ENCODE measurements around the gene FZD10. TPM values are rescaled to one million over a fixed set of nuclear protein-coding genes. Genes with fewer than 3 reads are reported as not detected.

Gene FZD10
- total RNA-seq, 1 experiment from 2014 or later = not detected

DNA sequence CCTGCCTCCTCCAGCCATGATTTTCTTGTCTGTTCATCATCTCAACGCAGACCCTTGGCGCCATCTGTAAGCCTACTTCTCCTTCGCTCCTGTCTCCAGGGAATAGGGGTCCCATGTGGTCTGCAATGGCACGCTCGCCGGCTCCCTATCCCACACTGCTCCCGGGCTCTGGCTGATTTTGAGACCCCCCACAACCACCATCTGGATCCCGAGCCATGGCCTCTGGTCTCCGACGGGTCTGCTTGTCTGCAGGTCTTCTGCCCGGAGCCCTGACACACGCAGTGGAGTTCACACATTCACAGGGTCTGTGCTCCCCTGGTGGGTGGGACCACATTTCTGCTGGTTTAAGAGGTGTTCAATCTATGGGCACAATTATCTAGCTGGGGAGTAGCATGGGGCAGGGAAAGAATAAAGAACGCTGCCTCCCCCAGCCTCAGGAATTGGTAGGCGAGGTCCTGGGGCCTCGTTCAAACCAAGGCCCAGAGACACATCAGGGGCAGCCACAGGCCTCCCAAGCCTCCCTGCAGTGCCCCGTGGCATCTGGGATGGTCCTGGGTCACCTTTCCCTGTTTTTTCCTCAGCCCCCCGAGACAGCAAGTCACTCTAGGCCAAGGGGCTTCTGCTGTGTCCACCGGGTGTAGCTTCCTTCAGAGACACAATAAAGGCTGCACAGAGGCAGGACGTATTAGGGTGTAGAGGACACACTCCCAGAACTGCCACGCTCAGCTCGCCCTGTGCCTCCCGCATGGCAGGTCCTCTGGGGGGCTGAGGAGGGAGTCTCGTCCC, 21.5 kb downstream of the FZD10 start:
- H3K79me2 ChIP-seq (ENCODE audit: insufficient read depth, low read length) = no peaks in the 10 kb centered on the region
- intact Hi-C loops (cut with micrococcal nuclease) = no loop called here

More for the DNA sequence above, 21.5 kb downstream of the FZD10 start:
- H4K20me1 ChIP-seq (ENCODE audit: insufficient read depth) = no peaks in the 10 kb centered on the region
- ATAC-seq (no peak), DNase-seq (ENCODE audit: low read depth, low spot score) (no peak)
- no peak overlapping the region for H3K4me3 ChIP-seq (replicated peaks in 1 of 2; ENCODE audit: low read depth in 1 of 2, low read length in 2 of 2)
- no peak for TF ChIP-seq FOSL1 (IDR thresholded peaks at IDR 0.05; ENCODE audit: low read depth)
- TF ChIP-seq ELF1 (IDR thresholded peaks at IDR 0.05; ENCODE audit: borderline replicate concordance, low read depth) = no peak
- TF ChIP-seq, protein P1, sequence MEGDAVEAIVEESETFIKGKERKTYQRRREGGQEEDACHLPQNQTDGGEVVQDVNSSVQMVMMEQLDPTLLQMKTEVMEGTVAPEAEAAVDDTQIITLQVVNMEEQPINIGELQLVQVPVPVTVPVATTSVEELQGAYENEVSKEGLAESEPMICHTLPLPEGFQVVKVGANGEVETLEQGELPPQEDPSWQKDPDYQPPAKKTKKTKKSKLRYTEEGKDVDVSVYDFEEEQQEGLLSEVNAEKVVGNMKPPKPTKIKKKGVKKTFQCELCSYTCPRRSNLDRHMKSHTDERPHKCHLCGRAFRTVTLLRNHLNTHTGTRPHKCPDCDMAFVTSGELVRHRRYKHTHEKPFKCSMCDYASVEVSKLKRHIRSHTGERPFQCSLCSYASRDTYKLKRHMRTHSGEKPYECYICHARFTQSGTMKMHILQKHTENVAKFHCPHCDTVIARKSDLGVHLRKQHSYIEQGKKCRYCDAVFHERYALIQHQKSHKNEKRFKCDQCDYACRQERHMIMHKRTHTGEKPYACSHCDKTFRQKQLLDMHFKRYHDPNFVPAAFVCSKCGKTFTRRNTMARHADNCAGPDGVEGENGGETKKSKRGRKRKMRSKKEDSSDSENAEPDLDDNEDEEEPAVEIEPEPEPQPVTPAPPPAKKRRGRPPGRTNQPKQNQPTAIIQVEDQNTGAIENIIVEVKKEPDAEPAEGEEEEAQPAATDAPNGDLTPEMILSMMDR (IDR thresholded peaks at IDR 0.05 in 2 of 3, conservative IDR thresholded peaks at IDR 0.05 in 1 of 3; ENCODE audit: borderline replicate concordance in 1 of 3, insufficient read depth in 1 of 3, low read depth in 2 of 3, low read length in 2 of 3) = no peak
- TF ChIP-seq EZH2phosphoT487 (IDR thresholded peaks at IDR 0.05; ENCODE audit: borderline replicate concordance) = no peak
- TF ChIP-seq, protein P2, sequence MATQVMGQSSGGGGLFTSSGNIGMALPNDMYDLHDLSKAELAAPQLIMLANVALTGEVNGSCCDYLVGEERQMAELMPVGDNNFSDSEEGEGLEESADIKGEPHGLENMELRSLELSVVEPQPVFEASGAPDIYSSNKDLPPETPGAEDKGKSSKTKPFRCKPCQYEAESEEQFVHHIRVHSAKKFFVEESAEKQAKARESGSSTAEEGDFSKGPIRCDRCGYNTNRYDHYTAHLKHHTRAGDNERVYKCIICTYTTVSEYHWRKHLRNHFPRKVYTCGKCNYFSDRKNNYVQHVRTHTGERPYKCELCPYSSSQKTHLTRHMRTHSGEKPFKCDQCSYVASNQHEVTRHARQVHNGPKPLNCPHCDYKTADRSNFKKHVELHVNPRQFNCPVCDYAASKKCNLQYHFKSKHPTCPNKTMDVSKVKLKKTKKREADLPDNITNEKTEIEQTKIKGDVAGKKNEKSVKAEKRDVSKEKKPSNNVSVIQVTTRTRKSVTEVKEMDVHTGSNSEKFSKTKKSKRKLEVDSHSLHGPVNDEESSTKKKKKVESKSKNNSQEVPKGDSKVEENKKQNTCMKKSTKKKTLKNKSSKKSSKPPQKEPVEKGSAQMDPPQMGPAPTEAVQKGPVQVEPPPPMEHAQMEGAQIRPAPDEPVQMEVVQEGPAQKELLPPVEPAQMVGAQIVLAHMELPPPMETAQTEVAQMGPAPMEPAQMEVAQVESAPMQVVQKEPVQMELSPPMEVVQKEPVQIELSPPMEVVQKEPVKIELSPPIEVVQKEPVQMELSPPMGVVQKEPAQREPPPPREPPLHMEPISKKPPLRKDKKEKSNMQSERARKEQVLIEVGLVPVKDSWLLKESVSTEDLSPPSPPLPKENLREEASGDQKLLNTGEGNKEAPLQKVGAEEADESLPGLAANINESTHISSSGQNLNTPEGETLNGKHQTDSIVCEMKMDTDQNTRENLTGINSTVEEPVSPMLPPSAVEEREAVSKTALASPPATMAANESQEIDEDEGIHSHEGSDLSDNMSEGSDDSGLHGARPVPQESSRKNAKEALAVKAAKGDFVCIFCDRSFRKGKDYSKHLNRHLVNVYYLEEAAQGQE (IDR thresholded peaks at IDR 0.05; ENCODE audit: low read depth) = no peak
- TF ChIP-seq TCF7L2 (IDR thresholded peaks at IDR 0.05; ENCODE audit: borderline replicate concordance, extremely low read depth, insufficient read depth, insufficient read length) = no peak
- TF ChIP-seq POLR2AphosphoS5 (IDR thresholded peaks at IDR 0.05; ENCODE audit: low read depth, low read length) = no peak
- no peak for TF ChIP-seq ZNF274 (IDR thresholded peaks at IDR 0.05; ENCODE audit: low read depth, low read length)
- TF ChIP-seq CEBPB (IDR thresholded peaks at IDR 0.05; ENCODE audit: low read depth) = no peak
- no peak for TF ChIP-seq SRF (IDR thresholded peaks at IDR 0.05; ENCODE audit: low read depth)
- RAD21 ChIA-PET (ENCODE audit: low non-redundant PET in 1 of 2, low total read pairs in 2 of 2, uncharacterized antibody in 2 of 2, unreplicated experiment in 2 of 2) = no interaction called here
- H3K4me2 ChIP-seq (ENCODE audit: low read length) = no peak overlapping the region
- POLR2A ChIA-PET = no interaction called here
- no peak overlapping the region for H2AFZ ChIP-seq (ENCODE audit: low read depth, low read length, poor library complexity, severe bottlenecking)
- H3K9ac ChIP-seq (ENCODE audit: low read length) = no peak overlapping the region
- no peaks in the 10 kb centered on the region for H3K4me1 ChIP-seq (ENCODE audit: control insufficient read depth in 1 of 2, insufficient read depth in 2 of 2, low read length in 2 of 2)
- no peaks in the 10 kb centered on the region for H3K9me2 ChIP-seq (ENCODE audit: insufficient read depth)
- no peaks in the 10 kb centered on the region for H3K27me3 ChIP-seq (ENCODE audit: insufficient read depth, low read length)
- H3K27ac ChIP-seq (ENCODE audit: low read depth, low read length) = no peak overlapping the region
- no peaks in the 10 kb centered on the region for H3K36me3 ChIP-seq (ENCODE audit: control insufficient read depth in 1 of 2, insufficient read depth in 2 of 2, low read length in 2 of 2)
- no TSS peak for BruUV-seq (replicated peaks)
- CTCF ChIA-PET = no interaction called here
- peaks cover 0 to 17% of the 10 kb centered on the region in 2 experiments; a peak in 2 of 4 replicates for H3K9me3 ChIP-seq (ENCODE audit: control insufficient read depth in 1 of 2, insufficient read depth in 1 of 2, low read depth in 1 of 2, low read length in 2 of 2)

All from HCT116 (cell line).